Measurements from ENCODE around the gene ARRB1.

Gene ARRB1

GRCh38 chr11:75388386-75389275, 37.2 kb upstream of the ARRB1 start:
- peak; percentile 91 for TF ChIP-seq CTCF (IDR thresholded peaks at IDR 0.05)

DNA sequence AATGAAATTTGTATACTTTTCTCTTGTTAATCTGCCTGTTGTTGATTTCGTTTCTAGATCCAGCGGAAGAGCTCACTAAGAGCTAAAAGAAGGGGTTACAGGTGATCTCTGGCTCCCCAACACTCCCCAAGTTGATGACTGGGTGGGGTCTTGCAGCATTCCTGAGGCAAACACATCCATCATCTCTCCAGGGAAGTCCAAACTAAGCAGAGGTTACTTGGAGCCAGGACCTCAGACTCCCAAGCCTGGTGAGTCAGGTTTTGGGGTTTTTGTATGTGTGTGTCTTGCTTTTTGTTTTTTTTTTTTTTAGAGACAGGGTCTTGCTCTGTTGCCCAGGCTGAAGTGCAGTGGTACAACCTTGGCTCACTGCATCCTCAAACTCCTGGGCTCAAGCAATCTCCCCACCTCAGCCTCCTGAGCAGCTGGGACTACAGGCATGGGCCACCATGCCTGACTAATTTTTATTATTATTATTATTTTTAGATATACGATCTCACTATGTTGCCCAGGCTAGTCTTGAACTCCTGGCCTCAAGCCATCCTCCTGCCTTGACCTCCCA, 36.4 kb upstream of the ARRB1 start:
- TF ChIP-seq CTCF (IDR thresholded peaks at IDR 0.05), result no peak

- no peak for TF ChIP-seq CTCF (IDR thresholded peaks at IDR 0.05)
Measured at GRCh38 chr11:75386942-75387630, 35.6 kb upstream of the ARRB1 start.

GRCh38 chr11:75384438-75385080, 33.1 kb upstream of the ARRB1 start:
- peak; percentile 95 for TF ChIP-seq CTCF (IDR thresholded peaks at IDR 0.05)

GRCh38 chr11:75383246-75383645, 31.8 kb upstream of the ARRB1 start:
- no peak for TF ChIP-seq CTCF (IDR thresholded peaks at IDR 0.05)

DNA sequence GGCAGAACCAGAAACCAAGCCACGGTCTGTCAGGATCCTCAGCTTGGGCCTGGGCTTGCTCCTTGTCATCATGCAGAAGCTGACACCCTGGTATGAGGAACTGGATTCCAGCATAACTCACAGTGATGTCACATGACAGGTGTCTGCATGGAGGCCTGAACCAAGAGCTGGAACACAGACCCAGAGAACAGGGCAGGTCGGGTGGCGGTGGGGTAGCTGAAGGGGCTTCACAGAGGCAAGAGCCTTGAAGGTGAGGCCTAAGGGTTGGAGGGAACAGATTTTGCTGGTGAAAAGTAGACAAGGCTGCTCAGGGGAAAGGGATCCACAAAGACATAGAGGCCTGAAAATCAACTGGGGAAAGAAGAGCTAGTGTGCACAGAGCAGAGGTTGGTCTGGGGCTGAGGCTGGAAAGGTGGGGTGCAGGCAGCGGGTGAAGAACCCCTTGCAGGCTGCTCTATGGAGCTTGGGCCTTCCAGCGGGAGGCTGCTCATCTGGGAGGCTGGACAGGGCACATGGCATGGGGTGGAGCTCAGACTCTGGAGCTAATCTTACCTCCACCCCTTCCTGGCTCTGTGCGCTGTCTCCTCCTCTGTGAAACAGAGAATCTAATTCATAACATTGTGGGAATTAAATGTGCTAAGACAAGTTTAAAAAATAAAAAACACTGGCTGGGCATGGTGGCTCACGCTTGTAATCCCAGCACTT, 29.4 kb upstream of the ARRB1 start:
- TF ChIP-seq CTCF (IDR thresholded peaks at IDR 0.05), result no peak

DNA sequence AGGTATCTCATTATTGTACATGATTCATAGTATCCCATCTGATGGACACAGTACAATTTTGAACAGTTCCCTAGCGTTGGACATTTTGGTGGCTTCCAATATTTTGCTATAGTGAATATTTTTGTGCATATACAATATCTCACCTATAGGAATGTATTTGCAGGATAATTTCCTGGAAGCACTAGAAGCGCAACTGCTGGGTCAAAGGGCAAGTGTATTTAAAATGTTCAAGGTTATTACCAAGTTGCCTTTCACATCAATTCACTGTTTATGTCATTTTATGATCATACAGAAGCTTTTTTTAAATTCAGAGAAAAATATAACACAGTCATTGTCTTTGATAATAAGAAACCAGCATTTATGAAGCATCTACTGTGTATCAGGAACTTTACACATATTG, 28.8 kb upstream of the ARRB1 start:
- TF ChIP-seq CTCF (IDR thresholded peaks at IDR 0.05), result no peak

Measured in LNCAP (cell line).